ENCODE results near the gene ART5. TPM values are rescaled to one million over a fixed set of nuclear protein-coding genes. Genes with fewer than 3 reads are reported as not detected.
"Not testable (repeated sequence)": the region's sequence is repeated elsewhere in the genome, so short reads cannot be mapped to it uniquely, and the experiment has no call there.

Gene ART5
- total RNA-seq, 4 donors from 2014 or later = 0.76 TPM; not detected in 3

- 80 to 84% methylated on average over 9 of the region's 10 CpGs for WGBS, 2 donors
- Histone ChIP-seq H3K4me3 (no peak overlapping the region), H3K9me3 (no peaks in the 10 kb centered on the region), H3K36me3 (peaks cover 0 to 55% (median 10%) of the 10 kb centered on the region in 3 donors), H3K4me1 (no peaks in the 10 kb centered on the region), H3K27me3 (no peaks in the 10 kb centered on the region), H3K27ac (no peak overlapping the region)
- intact Hi-C loops (cut with DNase I) = no loop called here
- TF ChIP-seq CTCF (IDR thresholded peaks at IDR 0.05) = no peak
- no peak for TF ChIP-seq POLR2A (IDR thresholded peaks at IDR 0.05)
- no peak for DNase-seq
Observed at GRCh38 chr11:3664032-3664630, 22.3 kb upstream of the ART5 start.

- no peaks in the 10 kb centered on the region for H3K9me3 ChIP-seq
- H3K4me3 ChIP-seq = no peak overlapping the region
- no peaks in the 10 kb centered on the region for H3K27me3 ChIP-seq
- no peak overlapping the region for H3K27ac ChIP-seq
- TF ChIP-seq POLR2A (IDR thresholded peaks at IDR 0.05) (no peak), CTCF (IDR thresholded peaks at IDR 0.05) (no peak)
- no peak for DNase-seq
- no peaks in the 10 kb centered on the region for H3K4me1 ChIP-seq
- peaks cover 0 to 42% (median 10%) of the 10 kb centered on the region in 3 donors for H3K36me3 ChIP-seq
- intact Hi-C loops (cut with DNase I) = no loop called here
Observed at GRCh38 chr11:3662856-3663255, 21.1 kb upstream of the ART5 start.

- no peak for DNase-seq
- H3K27me3 ChIP-seq = no peaks in the 10 kb centered on the region
- TF ChIP-seq CTCF (IDR thresholded peaks at IDR 0.05) (no peak), POLR2A (IDR thresholded peaks at IDR 0.05) (no peak)
- no peaks in the 10 kb centered on the region for H3K9me3 ChIP-seq
- H3K36me3 ChIP-seq = peaks cover 0 to 23% (median 0%) of the 10 kb centered on the region in 3 donors
- no peak overlapping the region for H3K4me3 ChIP-seq
- no peak overlapping the region for H3K27ac ChIP-seq
- no peaks in the 10 kb centered on the region for H3K4me1 ChIP-seq
- intact Hi-C loops (cut with DNase I) = no loop called here
- 80 to 83% methylated on average over 2 of the region's 2 CpGs for WGBS, 2 donors
Observed at GRCh38 chr11:3660960-3661359, 19.2 kb upstream of the ART5 start.

GRCh38 chr11:3659595-3660515 is 18.1 kb upstream of the ART5 start:
- H3K4me3 ChIP-seq = no peak overlapping the region
- no peak for TF ChIP-seq CTCF (IDR thresholded peaks at IDR 0.05)
- TF ChIP-seq POLR2A (IDR thresholded peaks at IDR 0.05) = no peak
- WGBS, 2 donors = 73 to 91% methylated on average over 3 to 15 of the region's 33 CpGs
- peaks cover 0 to 12% (median 0%) of the 10 kb centered on the region in 3 donors for H3K36me3 ChIP-seq
- intact Hi-C loops (cut with DNase I) = no loop called here
- no peaks in the 10 kb centered on the region for H3K4me1 ChIP-seq
- H3K27me3 ChIP-seq = peaks cover 0 to 5% (median 0%) of the 10 kb centered on the region in 4 donors
- H3K27ac ChIP-seq = no peak overlapping the region
- H3K9me3 ChIP-seq = no peaks in the 10 kb centered on the region
- no peak for DNase-seq

- intact Hi-C loops (cut with DNase I) = no loop called here
- TF ChIP-seq POLR2A (IDR thresholded peaks at IDR 0.05) (no peak), CTCF (IDR thresholded peaks at IDR 0.05) (no peak)
- no peak overlapping the region for H3K27ac ChIP-seq
Observed at GRCh38 chr11:3658252-3658651, 16.5 kb upstream of the ART5 start.

GRCh38 chr11:3657331-3657730 is 15.5 kb upstream of the ART5 start:
- DNase-seq; H3K36me3 ChIP-seq; H3K9me3 ChIP-seq; H3K27me3 ChIP-seq; intact Hi-C loops (cut with DNase I); H3K4me3 ChIP-seq; H3K27ac ChIP-seq; H3K4me1 ChIP-seq: not testable (repeated sequence)
- WGBS, 2 donors = 77 to 90% methylated on average over 3 to 5 of the region's 5 CpGs

More at GRCh38 chr11:3658252-3658651, 16.5 kb upstream of the ART5 start:
- Histone ChIP-seq H3K27me3 (peaks cover 0 to 5% (median 0%) of the 10 kb centered on the region in 4 donors), H3K4me3 (no peak overlapping the region), H3K9me3 (no peaks in the 10 kb centered on the region), H3K4me1 (no peaks in the 10 kb centered on the region), H3K36me3 (no peaks in the 10 kb centered on the region)
- 86 to 90% methylated on average over 7 of the region's 8 CpGs for WGBS, 2 donors
- DNase-seq = no peak
